Large intestine (tissue), 12 donors: Measurements from ENCODE around the gene TASOR. TPM values are rescaled to one million over a fixed set of nuclear protein-coding genes. Genes with fewer than 3 reads are reported as not detected.
"Not testable (repeated sequence)": the region's sequence is repeated elsewhere in the genome, so short reads cannot be mapped to it uniquely, and the experiment has no call there.

ENCODE experiments used
- DNase-seq, 2 donors: peaks; one replicate each; pipeline versions ENCODE4 v3.0.0 to v3.0.0-alpha.2; 2013
- H3K27ac ChIP-seq: one replicate; pipeline ENCODE4 v1.5.1; 2013; ENCODE audit warnings: low read length
- H3K27me3 ChIP-seq: 2 replicates; pipeline ENCODE4 v1.6.1; 2013; ENCODE audit warnings: low read length; ENCODE audit not compliant: control insufficient read depth, insufficient read depth
- H3K36me3 ChIP-seq: 2 replicates; pipeline ENCODE4 v1.6.1; 2013; ENCODE audit warnings: low read length; ENCODE audit not compliant: control insufficient read depth, insufficient read depth
- H3K4me1 ChIP-seq: one replicate; pipeline ENCODE4 v1.6.1; 2013; ENCODE audit warnings: low read length; ENCODE audit not compliant: control insufficient read depth, insufficient read depth
- H3K4me3 ChIP-seq: one replicate; pipeline ENCODE4 v1.5.1; 2013; ENCODE audit warnings: low read length
- H3K9me3 ChIP-seq: one replicate; pipeline ENCODE4 v1.6.1; 2013; ENCODE audit warnings: mild to moderate bottlenecking, low read depth, low read length, moderate library complexity; ENCODE audit not compliant: control insufficient read depth
- WGBS: methylation state at CpG from one replicate; pipeline ENCODE4 v1.1.5; 2013; ENCODE audit warnings: low lambda C conversion rate; ENCODE audit not compliant: insufficient coverage; 5-methylcytosine and 5-hydroxymethylcytosine counted together
- long read RNA-seq, 11 donors: transcript quantifications; one replicate each; lab custom pipeline, GENCODE V29; 2026
- polyA plus RNA-seq: library from polyadenylated mRNA; unstranded; fragments of 120-200 nt; gene quantifications from one replicate; pipeline ENCODE4 v1.2.1, GENCODE V29; 2013

TASOR gene, protein sequence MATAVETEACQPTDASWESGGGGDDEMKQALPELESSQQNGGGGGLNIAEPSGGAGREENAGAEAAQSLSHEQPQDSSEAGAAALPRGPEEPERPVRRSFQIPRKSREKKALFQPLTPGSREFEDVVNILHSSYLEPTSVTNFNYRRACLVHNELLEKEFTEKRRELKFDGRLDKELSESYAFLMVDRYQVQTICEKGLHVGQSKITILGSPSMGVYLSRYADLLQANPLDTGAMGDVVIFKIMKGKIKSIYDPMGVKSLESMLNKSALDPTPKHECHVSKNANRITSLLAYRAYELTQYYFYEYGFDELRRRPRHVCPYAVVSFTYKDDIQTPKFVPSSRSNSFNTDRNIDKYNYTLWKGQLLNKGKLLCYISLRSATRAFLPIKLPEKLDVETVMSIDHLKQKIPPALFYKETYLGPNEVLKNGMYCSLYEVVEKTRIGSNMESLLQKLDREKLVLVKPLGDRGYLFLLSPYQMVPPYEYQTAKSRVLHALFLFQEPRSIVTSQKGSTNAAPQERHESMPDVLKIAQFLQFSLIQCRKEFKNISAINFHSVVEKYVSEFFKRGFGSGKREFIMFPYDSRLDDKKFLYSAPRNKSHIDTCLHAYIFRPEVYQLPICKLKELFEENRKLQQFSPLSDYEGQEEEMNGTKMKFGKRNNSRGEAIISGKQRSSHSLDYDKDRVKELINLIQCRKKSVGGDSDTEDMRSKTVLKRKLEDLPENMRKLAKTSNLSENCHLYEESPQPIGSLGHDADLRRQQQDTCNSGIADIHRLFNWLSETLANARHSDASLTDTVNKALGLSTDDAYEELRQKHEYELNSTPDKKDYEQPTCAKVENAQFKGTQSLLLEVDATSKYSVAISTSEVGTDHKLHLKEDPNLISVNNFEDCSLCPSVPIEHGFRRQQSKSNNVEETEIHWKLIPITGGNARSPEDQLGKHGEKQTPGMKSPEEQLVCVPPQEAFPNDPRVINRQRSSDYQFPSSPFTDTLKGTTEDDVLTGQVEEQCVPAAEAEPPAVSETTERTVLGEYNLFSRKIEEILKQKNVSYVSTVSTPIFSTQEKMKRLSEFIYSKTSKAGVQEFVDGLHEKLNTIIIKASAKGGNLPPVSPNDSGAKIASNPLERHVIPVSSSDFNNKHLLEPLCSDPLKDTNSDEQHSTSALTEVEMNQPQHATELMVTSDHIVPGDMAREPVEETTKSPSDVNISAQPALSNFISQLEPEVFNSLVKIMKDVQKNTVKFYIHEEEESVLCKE (N-terminal part only)
- polyA plus RNA-seq: 47.9 TPM
- long read RNA-seq, donor 1: 0 reads
- long read RNA-seq, donor 2: 0 reads
- long read RNA-seq, donor 3: 0 reads
- long read RNA-seq, donor 4: 0 reads
- long read RNA-seq, donor 5, full-length matches to known transcripts: 1 of 1 reads
- long read RNA-seq, donor 5, partial matches to known transcripts: 0 of 1 reads
- long read RNA-seq, donor 5, other reads (novel, unspliced or antisense): 0 of 1 reads
- long read RNA-seq, donor 6: 0 reads
- long read RNA-seq, donor 7: 0 reads
- long read RNA-seq, donor 8, partial matches to known transcripts: 8 of 8 reads
- long read RNA-seq, donor 8, other reads (novel, unspliced or antisense): 0 of 8 reads
- long read RNA-seq, donor 9: 0 reads
- long read RNA-seq, donor 10, full-length matches to known transcripts: 1 of 1 reads
- long read RNA-seq, donor 10, partial matches to known transcripts: 0 of 1 reads
- long read RNA-seq, donor 10, other reads (novel, unspliced or antisense): 0 of 1 reads
- long read RNA-seq, donor 11, full-length matches to known transcripts: 1 of 1 reads
- long read RNA-seq, donor 11, partial matches to known transcripts: 0 of 1 reads
- long read RNA-seq, donor 11, other reads (novel, unspliced or antisense): 0 of 1 reads

DNA sequence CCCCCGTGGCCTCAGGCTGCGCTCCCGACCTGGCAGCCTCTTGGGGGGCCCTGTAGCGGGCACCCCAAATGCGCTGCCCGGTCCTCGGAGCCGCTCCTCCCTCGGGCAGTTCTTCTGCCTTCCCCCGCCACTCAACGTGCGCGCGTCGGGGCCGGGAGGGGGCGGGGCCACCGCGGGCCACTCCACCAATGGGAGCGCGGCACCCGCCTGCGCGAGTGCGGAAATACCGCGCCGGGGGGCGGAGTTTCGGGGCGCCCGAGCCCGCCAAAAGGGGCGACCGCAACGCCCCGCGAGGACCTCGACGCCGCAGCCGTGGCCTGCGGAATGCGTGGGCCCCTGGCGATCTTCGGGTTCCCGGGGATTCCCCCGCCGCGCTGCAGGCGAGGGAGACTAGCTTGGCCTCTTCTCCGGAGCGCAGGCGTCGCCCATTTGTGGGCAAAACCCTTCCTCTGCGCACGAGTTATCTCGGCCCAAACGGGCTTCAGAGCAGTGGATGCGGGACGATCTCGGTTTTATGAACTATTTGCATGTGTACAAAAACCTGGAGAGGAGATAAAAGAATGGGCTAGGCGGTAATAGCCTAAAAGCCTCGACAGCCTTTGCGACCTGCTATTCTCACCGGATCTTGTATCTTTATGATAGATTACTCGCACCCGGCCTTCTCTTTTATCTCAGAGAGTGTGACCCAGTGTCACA lies at the start of gene TASOR:
TASOR (minus strand) TSS at position 144 of the 696 bp plus-strand sequence. CDS start 259 bp downstream, outside the sequence.
- WGBS: 100% methylated on average over 1 of the region's 68 CpGs
- peak within 1 kb of the TSS; percentile 91 for H3K4me3 ChIP-seq

DNA sequence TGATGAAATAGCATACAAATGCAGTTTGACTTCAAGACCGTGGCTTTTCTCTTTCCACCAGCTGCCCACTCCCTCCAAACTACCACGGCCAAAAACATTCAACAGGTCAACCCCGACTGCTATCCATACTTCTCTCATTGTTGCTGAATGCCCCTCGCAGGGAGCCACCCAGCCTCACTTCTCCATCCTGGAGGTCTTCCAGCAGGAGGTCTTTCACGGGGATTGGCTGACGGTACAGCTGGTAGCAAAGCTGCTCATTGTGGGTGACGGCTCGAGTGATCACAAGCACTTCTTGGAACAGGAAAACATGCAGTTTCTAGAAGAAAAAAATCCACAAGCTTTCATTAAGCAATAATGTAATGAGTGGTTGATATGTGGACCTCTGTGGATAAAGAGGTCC lies 49.0 kb upstream of the TASOR start:
- H3K36me3 ChIP-seq: peaks cover 4% of the 10 kb centered on the region
- no peaks in the 10 kb centered on the region for H3K27me3 ChIP-seq
- H3K9me3 ChIP-seq: no peaks in the 10 kb centered on the region
- DNase-seq: no peak
- H3K4me1 ChIP-seq: no peaks in the 10 kb centered on the region
- H3K27ac ChIP-seq: no peak overlapping the region
- H3K4me3 ChIP-seq: no peak overlapping the region
- WGBS: no CpG with 5 or more reads among the region's 8 CpGs

More for the DNA sequence above, at the start of gene TASOR:
- Histone ChIP-seq H3K4me1 (peaks cover 6% of the 10 kb centered on the region), H3K9me3 (peaks cover 7% of the 10 kb centered on the region), H3K27me3 (no peaks in the 10 kb centered on the region), H3K36me3 (no peaks in the 10 kb centered on the region), H3K27ac (peak within 1 kb of the TSS; percentile 100)
- DNase-seq: peak; percentile 82 to 88

DNA sequence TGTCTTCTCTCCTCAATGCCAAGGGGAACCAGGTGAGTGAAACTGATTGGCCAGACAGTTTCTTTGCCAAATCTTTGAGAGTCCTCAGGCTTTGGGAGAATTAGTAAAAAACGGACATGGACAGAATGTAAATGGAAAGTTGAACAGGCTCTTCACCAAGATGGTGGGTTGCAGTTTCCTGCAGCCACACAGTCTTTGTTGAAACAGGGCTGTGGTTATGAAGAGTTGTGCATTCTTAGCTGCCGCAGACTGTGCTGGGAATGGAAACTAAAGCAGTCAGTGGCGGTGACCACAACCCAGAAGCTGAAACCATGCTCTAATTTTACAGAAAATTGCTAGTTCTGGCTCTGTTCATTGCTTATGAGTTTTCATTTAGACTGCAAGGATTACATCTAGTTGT lies 42.1 kb upstream of the TASOR start:
- no peak overlapping the region for H3K4me3 ChIP-seq
- peaks cover 4% of the 10 kb centered on the region for H3K36me3 ChIP-seq
- no peaks in the 10 kb centered on the region for H3K9me3 ChIP-seq
- no CpG with 5 or more reads among the region's 3 CpGs for WGBS
- H3K27ac ChIP-seq: no peak overlapping the region
- peak; percentile 11 for DNase-seq
- H3K4me1 ChIP-seq: no peaks in the 10 kb centered on the region
- no peaks in the 10 kb centered on the region for H3K27me3 ChIP-seq

DNA sequence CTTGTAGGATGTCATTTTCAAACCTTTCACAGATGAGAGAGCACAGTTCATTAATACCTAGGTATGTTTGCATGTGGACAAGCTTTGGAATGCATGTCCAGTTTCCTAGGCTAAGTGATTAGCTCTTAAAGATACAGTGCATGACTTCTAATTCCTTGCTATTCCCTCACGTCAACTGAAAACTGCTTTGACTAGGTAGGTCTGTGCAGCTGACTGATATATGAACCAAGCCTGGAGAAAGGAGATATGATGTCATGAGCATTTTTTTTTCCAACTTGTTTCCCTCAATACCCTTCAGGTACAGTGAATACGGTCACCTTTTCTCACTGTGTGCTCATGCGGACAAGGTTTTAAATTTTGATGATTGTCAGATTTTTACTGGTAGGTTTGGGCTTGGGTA lies 41.6 kb upstream of the TASOR start:
- Histone ChIP-seq H3K36me3 (peaks cover 4% of the 10 kb centered on the region), H3K27ac (no peak overlapping the region), H3K4me3 (no peak overlapping the region), H3K9me3 (no peaks in the 10 kb centered on the region), H3K4me1 (no peaks in the 10 kb centered on the region), H3K27me3 (no peaks in the 10 kb centered on the region)
- 100% methylated on average over 1 of the region's 3 CpGs for WGBS
- DNase-seq: no peak

DNA sequence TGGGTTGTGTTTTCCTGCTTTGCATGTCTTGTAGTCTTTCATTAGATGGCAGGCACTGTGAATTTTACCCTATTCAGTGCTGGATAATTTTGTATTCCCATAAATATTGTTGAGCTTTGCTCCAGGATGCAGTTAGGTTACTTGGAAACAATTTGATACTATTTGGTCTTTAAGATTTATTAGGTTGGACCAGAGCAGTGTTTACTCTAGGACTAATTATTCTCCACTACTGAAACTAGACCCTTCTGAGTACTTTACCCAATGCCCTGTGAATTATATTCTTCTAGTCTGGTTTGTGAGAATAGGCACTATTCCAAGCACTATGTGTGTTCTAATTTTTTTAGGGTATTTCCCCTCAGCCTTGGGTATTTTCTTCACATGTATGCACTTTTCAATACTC lies 37.8 kb upstream of the TASOR start:
- DNase-seq: no peak
- H3K36me3 ChIP-seq: peaks cover 2% of the 10 kb centered on the region
- H3K9me3 ChIP-seq: no peaks in the 10 kb centered on the region
- H3K27me3 ChIP-seq: no peaks in the 10 kb centered on the region
- H3K4me3 ChIP-seq: no peak overlapping the region
- no peak overlapping the region for H3K27ac ChIP-seq
- no peaks in the 10 kb centered on the region for H3K4me1 ChIP-seq

DNA sequence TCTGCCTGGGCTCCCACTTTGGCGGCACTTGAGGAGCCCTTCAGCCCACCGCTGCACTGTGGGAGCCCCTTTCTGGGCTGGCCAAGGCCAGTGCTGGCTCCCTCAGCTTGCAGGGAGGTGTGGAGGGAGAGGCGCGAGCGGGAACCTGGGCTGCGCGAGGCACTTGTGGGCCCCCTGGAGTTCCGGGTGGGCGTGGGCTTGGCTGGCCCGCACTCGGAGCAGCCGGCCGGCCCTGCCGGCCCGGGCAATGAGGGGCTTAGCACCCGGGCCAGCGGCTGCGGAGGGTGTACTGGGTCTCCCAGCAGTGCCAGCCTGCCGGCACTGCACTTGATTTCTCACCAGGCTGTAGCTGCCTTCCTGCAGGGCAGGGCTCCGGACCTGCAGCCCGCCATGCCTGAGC lies 35.7 kb upstream of the TASOR start:
- H3K4me1 ChIP-seq, DNase-seq, H3K9me3 ChIP-seq, H3K4me3 ChIP-seq, H3K27me3 ChIP-seq, H3K36me3 ChIP-seq, H3K27ac ChIP-seq: not testable (repeated sequence)
- WGBS: no CpG with 5 or more reads among the region's 21 CpGs

DNA sequence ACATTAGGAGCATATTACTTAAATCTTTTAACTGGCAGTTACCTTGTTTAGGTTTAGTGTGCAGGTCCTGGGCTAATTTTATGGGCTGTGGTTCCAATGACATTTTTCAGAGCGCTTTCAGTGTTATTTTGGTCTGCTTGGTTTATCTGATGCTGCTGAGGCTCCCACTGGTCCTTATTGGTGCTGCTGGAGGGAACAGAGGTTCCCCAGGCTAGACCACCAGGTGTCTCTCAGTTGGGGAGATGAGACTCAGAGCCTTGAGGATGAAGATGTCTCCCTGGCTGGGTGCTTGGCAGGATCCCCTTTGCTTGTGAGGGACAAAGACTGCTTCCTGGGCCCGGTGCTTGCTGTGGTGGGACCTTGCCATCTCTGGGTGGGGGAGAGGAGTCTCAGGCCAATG lies 28.3 kb upstream of the TASOR start:
- H3K4me1 ChIP-seq: no peaks in the 10 kb centered on the region
- H3K9me3 ChIP-seq: no peaks in the 10 kb centered on the region
- H3K27ac ChIP-seq: no peak overlapping the region
- no peak for DNase-seq
- H3K27me3 ChIP-seq: peaks cover 3% of the 10 kb centered on the region
- no CpG with 5 or more reads among the region's 2 CpGs for WGBS
- H3K4me3 ChIP-seq: no peak overlapping the region
- no peaks in the 10 kb centered on the region for H3K36me3 ChIP-seq

DNA sequence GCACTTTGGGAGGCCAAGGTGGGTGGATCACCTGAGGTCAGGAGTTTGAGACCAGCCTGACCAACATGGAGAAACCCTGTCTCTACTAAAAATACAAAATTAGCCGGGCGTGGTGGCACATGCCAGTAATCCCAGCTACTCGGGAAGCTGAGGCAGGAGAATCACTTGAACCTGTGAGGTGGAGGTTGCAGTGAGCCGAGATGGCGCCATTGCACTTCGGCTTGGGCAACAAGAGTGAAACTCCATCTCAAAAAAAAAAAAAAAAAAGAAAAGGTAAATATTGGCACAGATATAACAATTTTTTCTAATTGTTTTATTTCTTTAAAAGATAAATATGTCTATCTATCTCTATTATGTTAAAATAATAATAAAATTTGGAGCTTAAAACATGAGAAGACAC lies 24.3 kb upstream of the TASOR start:
- H3K36me3 ChIP-seq, DNase-seq, H3K27ac ChIP-seq, H3K9me3 ChIP-seq, H3K4me1 ChIP-seq, H3K4me3 ChIP-seq, H3K27me3 ChIP-seq: not testable (repeated sequence)
- 95% methylated on average over 3 of the region's 6 CpGs for WGBS

DNA sequence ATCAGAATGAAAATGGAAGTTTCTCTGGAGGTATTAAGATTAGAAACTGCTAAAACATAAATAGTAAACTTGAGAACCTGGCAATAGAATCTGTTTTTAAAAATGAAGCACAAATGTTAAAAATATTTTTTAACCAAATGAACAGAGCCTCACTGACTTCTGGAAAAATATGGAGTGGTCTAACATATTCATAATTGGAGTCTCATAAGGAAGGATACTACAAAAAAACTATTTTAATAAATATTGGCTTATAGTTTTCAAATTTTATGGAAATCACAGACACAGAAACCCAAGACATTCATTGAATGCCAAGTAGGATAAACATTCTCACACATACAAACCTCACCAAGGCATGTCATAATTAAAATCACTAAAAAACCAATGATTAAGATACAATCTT lies 23.6 kb upstream of the TASOR start:
- Histone ChIP-seq H3K9me3 (no peaks in the 10 kb centered on the region), H3K27ac (no peak overlapping the region), H3K27me3 (peaks cover 1% of the 10 kb centered on the region), H3K36me3 (no peaks in the 10 kb centered on the region), H3K4me3 (no peak overlapping the region), H3K4me1 (no peaks in the 10 kb centered on the region)
- DNase-seq: no peak
